Kidney epithelial cell (primary cell): ENCODE data around the gene TXNDC5. TPM values are rescaled to one million over a fixed set of nuclear protein-coding genes. Genes with fewer than 3 reads are reported as not detected.

Experiments
- DNase-seq: peaks from one replicate; pipeline ENCODE4 v3.0.0-alpha.2; 2010; ENCODE audit warnings: low read depth
- H3K27me3 ChIP-seq: 2 replicates; pipeline ENCODE4 v1.6.0; 2011; ENCODE audit warnings: low read length; ENCODE audit not compliant: control insufficient read depth, insufficient read depth
- H3K36me3 ChIP-seq: 2 replicates; pipeline ENCODE4 v1.5.1; 2011; ENCODE audit warnings: low read length; ENCODE audit not compliant: control insufficient read depth, insufficient read depth
- H3K4me3 ChIP-seq: 2 replicates; pipeline ENCODE4 v1.5.1; 2011; ENCODE audit warnings: low read depth, mild to moderate bottlenecking, control low read depth, low read length
- total RNA-seq: library from RNA; depleted of rRNA; stranded (reverse); fragments of >200 nt; gene quantifications from 2 replicates; pipeline ENCODE4 v1.2.3, GENCODE V29; 2015
- TF ChIP-seq, protein P1 (sequence below): IDR thresholded peaks from 2 replicates; pipeline ENCODE4 v1.5.1; 2011; ENCODE audit warnings: mild to moderate bottlenecking, moderate library complexity, low read length, control low read depth, inconsistent platforms; ENCODE audit not compliant: insufficient read depth, poor library complexity, severe bottlenecking

Gene TXNDC5
- total RNA-seq, 1 donor from 2014 or later: 193 TPM

GRCh38 chr6:7866526-7866925, 44.1 kb downstream of the TXNDC5 start:
- DNase-seq: no peak
- H3K36me3 ChIP-seq: no peaks in the 10 kb centered on the region

DNA sequence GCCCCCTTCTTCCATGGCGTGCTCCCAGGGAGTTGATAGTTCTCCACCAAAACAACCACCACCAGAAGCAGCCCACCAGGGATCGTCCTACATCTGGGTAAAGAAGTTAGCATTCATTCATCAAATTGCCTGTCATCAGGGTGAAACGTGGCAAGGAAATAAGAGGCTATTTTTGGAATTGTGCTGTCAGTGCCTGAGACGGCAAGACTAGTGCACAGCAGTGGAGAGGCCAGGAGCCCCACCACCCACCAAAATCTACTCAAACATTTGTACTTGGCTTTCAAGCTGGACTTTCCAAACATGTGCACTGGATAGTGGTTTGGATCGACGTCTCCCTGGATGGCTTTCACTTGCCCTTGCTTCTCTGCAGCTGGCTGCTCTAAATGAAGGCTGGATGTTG, 44.8 kb downstream of the TXNDC5 start:
- no peak for DNase-seq
- H3K36me3 ChIP-seq: no peaks in the 10 kb centered on the region
- no peaks in the 10 kb centered on the region for H3K27me3 ChIP-seq
- H3K4me3 ChIP-seq: no peak overlapping the region
- TF ChIP-seq, protein P1, sequence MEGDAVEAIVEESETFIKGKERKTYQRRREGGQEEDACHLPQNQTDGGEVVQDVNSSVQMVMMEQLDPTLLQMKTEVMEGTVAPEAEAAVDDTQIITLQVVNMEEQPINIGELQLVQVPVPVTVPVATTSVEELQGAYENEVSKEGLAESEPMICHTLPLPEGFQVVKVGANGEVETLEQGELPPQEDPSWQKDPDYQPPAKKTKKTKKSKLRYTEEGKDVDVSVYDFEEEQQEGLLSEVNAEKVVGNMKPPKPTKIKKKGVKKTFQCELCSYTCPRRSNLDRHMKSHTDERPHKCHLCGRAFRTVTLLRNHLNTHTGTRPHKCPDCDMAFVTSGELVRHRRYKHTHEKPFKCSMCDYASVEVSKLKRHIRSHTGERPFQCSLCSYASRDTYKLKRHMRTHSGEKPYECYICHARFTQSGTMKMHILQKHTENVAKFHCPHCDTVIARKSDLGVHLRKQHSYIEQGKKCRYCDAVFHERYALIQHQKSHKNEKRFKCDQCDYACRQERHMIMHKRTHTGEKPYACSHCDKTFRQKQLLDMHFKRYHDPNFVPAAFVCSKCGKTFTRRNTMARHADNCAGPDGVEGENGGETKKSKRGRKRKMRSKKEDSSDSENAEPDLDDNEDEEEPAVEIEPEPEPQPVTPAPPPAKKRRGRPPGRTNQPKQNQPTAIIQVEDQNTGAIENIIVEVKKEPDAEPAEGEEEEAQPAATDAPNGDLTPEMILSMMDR: no peak

More at GRCh38 chr6:7866526-7866925, 44.1 kb downstream of the TXNDC5 start:
- Histone ChIP-seq H3K27me3 (no peaks in the 10 kb centered on the region), H3K4me3 (no peak overlapping the region)
- TF ChIP-seq, protein P1: no peak

DNA sequence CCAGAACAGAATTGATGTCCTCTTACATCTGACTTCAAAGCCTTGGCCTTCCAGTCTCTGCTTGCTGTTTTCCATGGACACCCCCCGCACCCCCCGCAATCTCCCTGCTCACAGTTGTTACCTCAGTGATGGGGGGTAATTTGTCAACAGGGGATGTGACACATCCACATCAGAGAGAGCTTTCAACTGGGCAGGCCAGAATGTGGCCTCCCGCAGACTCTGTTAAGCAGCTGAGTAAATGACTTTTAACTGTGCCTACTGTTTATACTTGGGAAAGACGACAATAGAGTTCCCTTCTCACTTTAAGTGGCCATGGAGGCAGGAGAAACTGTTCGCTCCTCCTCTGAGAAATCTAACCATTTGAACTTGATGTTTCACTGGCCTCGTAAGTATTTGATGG, 51.0 kb downstream of the TXNDC5 start:
- TF ChIP-seq, protein P1: no peak
- H3K4me3 ChIP-seq: no peak overlapping the region

DNA sequence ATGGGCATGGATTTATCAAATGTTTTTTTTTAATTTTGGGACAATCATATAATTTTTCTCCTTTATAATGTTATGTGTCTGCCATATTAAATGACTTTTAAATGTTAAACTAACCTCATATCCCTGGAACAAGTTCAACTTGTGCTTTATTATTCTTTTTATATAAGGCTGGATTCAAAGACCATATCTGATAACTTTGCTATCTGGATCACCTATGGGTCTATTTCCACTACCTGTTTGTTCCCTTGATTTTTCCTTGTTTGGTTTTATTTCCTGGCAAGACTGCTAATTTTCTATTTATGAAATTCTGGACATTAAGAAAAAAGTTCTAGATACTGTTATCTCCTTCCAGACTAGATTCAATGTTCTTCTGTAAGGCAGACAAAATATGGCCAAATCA, 58.8 kb downstream of the TXNDC5 start:
- Histone ChIP-seq H3K36me3 (no peaks in the 10 kb centered on the region), H3K4me3 (no peak overlapping the region), H3K27me3 (no peaks in the 10 kb centered on the region)
- DNase-seq: no peak
- TF ChIP-seq, protein P1: no peak

More for the DNA sequence above, 51.0 kb downstream of the TXNDC5 start:
- Histone ChIP-seq H3K36me3 (no peaks in the 10 kb centered on the region), H3K27me3 (no peaks in the 10 kb centered on the region)
- DNase-seq: no peak

- H3K36me3 ChIP-seq: no peaks in the 10 kb centered on the region
- TF ChIP-seq, protein P1: no peak
- H3K27me3 ChIP-seq: no peaks in the 10 kb centered on the region
- no peak for DNase-seq
- no peak overlapping the region for H3K4me3 ChIP-seq
These were observed 62.4 kb downstream of the TXNDC5 start for GRCh38 chr6:7848229-7848628.

- no peaks in the 10 kb centered on the region for H3K27me3 ChIP-seq
- DNase-seq: no peak
- TF ChIP-seq, protein P1: no peak
- no peaks in the 10 kb centered on the region for H3K36me3 ChIP-seq
- H3K4me3 ChIP-seq: no peak overlapping the region
These were observed 63.4 kb downstream of the TXNDC5 start for GRCh38 chr6:7846966-7847818.
